Stimulated activated CD8-positive, alpha-beta memory T cell treated with anti-CD3 and anti-CD28 coated beads, Interleukin-4, amount 100 ng/mL, for 24 hours (primary cell): ENCODE measurements around the gene BUD23.
"Not testable (repeated sequence)": the region's sequence is repeated elsewhere in the genome, so short reads cannot be mapped to it uniquely, and the experiment has no call there.

Experiments
- DNase-seq: peaks from one replicate; pipeline ENCODE4 v3.0.0-alpha.2; 2020; ENCODE audit warnings: low read depth

BUD23 gene

DNA sequence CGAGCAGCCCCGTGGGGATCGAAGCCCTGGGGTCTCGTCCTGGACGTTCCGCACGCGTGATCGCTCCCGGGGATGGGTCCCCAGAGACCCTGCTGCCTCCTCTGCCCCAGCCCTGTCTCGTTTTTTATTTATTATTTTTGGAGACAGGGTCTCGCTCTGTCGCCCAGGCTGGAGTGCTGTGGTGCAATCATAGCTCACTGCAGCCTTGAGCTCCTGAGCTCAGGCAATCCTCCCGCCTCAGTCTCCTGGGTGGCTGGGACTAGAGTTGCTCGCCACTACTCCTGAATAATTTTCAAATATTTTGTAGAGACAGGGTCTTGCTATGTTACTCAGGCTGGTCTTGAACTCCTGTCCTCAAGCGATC lies 36.4 kb downstream of the BUD23 start:
- no peak for DNase-seq

GRCh38 chr7:73720443-73720842 lies 37.0 kb downstream of the BUD23 start:
- DNase-seq: not testable (repeated sequence)

DNA sequence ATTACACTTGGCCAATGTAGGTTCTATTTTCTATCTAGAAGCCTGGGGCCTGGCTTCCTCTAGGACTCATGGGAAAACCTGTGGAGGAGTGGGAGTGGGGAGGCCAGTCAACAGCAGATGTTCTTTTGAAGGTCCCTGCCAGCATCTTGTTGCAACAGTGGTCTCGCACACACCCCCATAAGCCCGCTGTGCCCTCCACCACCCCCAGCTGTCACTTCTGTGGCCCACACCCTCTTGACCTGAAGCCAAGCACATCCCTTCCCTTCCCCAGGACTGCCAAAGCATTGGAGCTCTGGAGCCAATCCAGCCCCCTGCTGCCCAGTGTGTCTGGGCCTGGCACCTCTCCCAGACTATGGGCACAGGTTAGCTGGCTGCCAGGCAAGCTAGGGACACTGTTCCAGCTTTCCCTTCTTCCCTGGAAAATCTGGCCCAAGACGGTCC lies 38.0 kb downstream of the BUD23 start:
- DNase-seq: no peak

DNA sequence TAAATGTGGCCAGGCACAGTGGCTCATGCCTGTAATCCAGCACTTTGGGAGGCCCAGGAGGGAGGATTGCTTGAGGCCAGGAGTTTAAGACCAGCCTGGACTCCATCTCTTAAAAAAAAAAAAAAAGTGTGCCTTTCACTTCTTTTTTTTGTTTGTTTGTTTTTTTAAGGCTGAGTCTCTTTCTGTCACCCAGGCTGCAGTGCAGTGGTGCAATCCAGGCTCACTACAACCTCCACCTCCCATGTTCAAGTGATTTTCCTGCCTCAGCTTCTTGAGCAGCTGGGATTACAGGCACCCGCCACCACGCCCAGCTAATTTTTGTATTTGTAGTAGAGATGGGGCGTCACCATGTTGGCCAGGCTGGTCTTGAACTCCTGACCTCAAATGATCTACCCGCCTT lies 38.8 kb downstream of the BUD23 start:
- DNase-seq: not testable (repeated sequence)

DNA sequence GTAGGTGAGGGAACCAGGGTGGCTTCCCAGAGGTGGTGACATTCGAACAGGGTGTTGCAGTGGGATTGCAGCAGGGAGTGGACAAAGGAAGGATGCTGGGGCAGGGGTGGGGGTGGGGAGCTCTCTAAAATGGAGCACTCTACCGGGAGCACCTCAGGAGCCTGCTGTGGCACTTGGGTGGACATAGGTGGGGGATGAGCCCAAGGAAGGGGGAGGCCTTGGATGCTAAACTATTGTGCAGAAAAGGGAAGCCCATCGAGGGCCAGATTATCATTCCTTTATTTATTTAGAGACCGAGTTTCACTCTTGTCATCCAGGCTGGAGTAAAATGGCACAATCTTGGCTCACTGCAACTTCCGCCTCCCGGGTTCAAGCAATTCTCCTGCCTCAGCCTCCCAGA lies 39.4 kb downstream of the BUD23 start:
- no peak for DNase-seq

GRCh38 chr7:73723813-73724212 lies 40.4 kb downstream of the BUD23 start:
- DNase-seq: no peak

DNA sequence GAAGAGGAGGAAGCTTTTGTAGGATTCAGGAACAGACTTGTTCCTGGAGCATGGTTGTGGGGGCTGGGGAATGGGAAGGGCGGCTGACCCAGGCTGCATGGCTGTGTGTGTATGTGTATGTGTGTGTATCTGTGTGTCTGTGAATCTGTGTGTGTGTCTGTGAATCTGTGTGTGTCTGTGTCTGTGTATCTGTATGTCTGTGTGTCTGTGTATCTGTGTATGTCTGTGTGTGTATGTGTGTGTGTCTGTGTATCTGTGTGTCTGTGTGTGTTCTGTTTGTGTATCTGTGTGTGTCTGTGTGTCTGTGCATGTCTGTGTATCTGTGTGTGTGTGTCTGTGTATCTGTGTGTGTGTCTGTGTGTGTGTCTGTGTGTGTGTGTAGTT lies 42.7 kb downstream of the BUD23 start:
- no peak for DNase-seq

- no peak for DNase-seq
Observed at GRCh38 chr7:73727952-73728351, 44.6 kb downstream of the BUD23 start.

DNA sequence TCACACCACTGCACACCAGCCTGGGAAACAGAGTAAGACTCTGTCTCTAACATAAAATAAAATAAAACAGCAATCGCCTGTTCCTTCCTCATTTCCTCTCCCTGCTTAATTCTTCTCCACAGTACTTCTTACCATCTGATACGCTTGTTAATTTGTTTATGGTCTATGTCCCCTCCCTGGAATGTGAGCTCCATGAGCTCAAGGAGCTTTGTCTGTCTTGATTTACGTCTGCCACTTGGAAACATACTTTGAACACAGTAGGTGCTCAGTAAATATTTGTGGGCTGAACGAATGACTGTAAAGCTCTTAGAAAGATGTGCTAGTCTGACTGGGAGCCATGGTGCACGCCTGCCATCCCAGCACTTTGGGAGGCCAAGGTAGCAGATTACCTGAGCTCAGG lies 45.2 kb downstream of the BUD23 start:
- DNase-seq: no peak

GRCh38 chr7:73730485-73730884 lies 47.1 kb downstream of the BUD23 start:
- no peak for DNase-seq

DNA sequence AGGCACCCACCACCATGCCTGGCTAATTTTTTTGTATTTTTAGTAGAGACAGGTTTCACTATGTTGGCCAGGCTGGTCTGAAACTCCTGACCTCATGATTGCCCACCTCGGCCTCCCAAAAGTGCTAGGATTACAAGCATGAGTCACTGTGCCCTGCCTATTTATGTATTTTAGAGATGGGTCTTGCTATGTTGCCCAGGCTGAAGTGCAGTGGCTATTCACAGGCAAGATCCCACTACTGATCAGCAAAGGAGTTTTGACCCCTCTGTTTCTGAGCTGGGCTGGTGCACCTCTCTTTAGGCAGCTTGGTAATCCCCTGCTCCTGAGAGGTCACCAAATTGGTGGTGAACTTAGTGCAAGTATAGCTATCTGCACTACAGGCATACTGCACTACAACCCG lies 49.0 kb downstream of the BUD23 start:
- DNase-seq: no peak

GRCh38 chr7:73734619-73735527 lies 51.5 kb downstream of the BUD23 start:
- peak; percentile 67 for DNase-seq

DNA sequence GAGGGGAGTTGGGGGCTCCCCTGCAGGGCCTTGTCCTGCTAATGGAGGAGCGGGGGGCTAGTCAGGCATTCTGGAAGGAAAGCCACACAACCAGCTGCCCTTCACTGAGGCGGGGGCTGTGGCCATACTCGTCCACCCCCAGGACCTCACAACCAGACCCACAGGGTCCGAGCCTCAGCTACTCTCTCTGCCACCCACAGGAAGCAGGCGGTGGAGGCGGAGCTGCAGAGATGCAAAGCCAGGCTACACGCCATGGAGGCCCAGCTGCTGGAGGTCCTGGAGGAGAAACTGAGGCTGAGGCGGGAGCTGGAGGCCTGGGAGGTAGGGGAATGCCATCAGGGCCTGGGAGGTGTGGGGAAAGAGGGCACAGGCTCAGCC lies 52.1 kb downstream of the BUD23 start:
- no peak for DNase-seq

DNA sequence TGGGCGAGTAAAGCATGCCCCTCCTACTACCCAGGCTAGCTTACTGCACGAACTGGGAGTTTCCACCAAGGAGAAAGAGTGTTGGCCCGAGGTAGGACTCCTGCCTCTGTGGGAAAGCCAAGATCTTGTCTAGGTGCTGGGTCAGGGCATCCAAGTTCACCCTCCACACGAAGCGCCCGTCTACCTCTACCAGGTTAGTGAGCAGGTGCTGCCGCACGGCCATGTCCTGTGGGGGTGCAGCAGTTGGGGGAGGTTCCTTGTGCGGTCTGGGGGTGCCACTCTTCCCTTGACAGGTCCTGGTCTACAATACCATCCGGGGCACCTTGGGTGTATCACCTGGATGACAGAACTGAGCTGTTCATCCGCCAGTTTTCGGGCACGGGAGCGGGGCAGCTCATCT lies 53.5 kb downstream of the BUD23 start:
- no peak for DNase-seq

GRCh38 chr7:73737491-73738219 lies 54.3 kb downstream of the BUD23 start:
- no peak for DNase-seq

- peak; percentile 52 for DNase-seq
Observed at GRCh38 chr7:73738220-73738611, 54.8 kb downstream of the BUD23 start.

GRCh38 chr7:73738612-73739386 lies 55.4 kb downstream of the BUD23 start, which contains the start of gene ABHD11:
ABHD11 (minus strand) TSS chr7:73738802; CDS start chr7:73738770, 32 bp downstream.
- DNase-seq: peak; percentile 97

DNA sequence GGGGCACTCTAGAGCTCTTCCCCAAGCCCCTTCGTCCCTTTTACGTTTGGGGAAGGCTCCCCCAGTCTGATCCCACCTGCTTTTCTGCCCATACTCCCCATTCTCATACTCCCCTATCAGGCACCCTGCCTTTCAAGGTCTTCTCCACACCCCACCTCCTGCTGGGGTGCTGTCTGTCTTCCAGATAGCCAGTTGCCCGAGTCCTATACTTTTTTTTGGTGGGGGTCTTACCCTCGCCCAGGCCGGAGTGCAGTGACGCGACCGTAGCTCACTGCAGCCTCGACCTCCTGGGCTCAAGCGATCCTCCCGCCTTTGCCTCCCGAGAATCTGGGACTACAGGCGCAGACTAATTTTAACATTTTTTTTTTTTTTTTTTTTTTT lies 56.0 kb downstream of the BUD23 start:
- DNase-seq: no peak

DNA sequence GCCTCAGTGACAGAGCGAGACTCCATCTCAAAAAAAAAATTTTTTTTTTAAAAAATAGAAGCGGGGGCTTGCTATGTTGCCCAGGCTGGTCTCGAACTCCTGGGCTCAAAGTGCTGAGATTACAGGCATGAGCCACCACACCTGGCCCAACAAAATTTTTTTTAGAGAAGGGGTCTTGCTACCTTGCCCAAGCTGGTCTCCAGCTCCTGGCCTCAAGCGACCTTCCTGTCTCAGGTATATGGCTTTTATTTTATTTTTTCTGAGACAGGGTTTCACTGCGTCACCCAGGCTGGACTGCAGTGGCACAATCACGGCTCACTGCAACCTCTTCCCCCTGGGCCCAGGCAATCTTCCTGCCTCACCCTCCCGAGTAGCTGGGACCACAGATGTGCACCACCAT lies 56.8 kb downstream of the BUD23 start:
- no peak for DNase-seq

DNA sequence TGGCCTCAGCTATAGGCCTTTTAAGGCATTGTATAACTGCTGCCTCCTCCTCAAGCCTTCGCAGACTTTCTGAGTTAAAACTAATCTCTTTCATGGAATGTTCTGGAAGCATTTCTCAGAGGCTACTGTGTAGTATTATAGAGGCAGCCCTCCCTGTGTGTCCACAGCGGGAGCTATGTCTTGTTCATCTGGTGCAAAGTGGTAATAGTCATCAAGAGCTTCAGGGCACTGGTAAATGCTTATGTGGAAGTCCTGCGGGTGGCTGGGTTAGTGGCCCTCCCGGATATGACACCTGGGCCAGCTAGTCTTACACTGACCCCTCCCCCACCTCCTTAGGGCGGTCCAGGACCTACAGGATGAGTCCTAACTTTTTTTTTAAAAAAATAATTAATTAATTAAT lies 57.4 kb downstream of the BUD23 start:
- DNase-seq: no peak

DNA sequence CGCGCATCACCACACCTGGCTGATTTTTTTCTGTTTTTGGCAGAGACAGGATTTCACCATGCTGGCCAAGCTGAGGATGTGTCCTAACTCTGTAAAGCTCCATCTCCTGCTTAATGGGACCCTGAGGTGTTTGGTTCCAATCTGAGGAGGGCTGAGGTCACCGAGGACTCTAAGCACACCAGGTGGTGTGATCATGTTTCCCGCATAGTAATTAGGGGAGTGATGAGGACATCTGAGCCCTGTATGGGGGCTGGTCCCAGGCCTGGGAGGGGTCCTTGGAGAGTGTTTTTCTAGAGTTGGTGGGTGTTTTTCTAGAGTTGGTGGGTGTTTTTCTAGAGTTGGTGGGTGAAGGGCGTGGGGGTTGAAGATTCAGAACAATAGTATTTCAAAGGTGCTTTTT lies 58.2 kb downstream of the BUD23 start:
- DNase-seq: no peak

DNA sequence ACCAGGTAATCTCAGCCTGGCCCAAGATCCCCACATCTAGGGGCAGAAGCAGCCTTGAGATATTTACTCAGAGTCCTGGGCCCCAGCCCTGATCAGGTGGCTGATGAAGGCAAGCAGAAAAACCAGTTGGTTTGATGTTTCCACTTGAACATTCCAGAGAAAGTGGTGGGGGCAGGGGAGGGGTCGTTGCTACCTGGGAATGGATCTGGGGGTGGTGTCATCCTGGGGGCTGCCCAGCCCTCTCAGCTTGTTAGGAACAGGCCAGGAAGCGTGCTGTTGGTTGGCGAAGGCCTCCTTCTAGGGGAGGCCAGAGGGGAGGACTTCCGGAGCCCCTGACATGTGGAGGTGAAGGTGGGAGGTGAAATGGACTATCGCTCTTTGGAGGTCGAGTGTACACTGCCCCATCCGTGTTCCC lies 58.9 kb downstream of the BUD23 start:
- no peak for DNase-seq
